Measurements from ENCODE around the gene MBLAC2.

- TF ChIP-seq CTCF (IDR thresholded peaks at IDR 0.05) (no peak), POLR2A (IDR thresholded peaks at IDR 0.05) (no peak), POLR2AphosphoS5 (IDR thresholded peaks at IDR 0.05) (no peak)
Measured at GRCh38 chr5:90495146-90495545, 20.6 kb upstream of the MBLAC2 start.

Measured in suprapubic skin (tissue), 4 donors.